Measurements from ENCODE around the gene CPAMD8. TPM values are rescaled to one million over a fixed set of nuclear protein-coding genes. Genes with fewer than 3 reads are reported as not detected.

CPAMD8 gene
- 0.34 and 2.6 TPM in 2 replicates for total RNA-seq

GRCh38 chr19:17026706-17027534 is at the start of gene CPAMD8:
Gene CPAMD8, minus strand, starts transcription at chr19:17026810. Its CDS starts 168 bp downstream, at chr19:17026642.

GRCh38 chr19:17075035-17075863 is 48.6 kb upstream of the CPAMD8 start, which contains the start of the genes HAUS8 and MYO9B:
Gene HAUS8, minus strand, starts transcription at chr19:17075452. Its CDS starts 30 bp downstream, at chr19:17075422.
Gene MYO9B, plus strand, starts transcription at chr19:17075777. Its CDS starts 25,941 bp downstream, at chr19:17101718.

DNA sequence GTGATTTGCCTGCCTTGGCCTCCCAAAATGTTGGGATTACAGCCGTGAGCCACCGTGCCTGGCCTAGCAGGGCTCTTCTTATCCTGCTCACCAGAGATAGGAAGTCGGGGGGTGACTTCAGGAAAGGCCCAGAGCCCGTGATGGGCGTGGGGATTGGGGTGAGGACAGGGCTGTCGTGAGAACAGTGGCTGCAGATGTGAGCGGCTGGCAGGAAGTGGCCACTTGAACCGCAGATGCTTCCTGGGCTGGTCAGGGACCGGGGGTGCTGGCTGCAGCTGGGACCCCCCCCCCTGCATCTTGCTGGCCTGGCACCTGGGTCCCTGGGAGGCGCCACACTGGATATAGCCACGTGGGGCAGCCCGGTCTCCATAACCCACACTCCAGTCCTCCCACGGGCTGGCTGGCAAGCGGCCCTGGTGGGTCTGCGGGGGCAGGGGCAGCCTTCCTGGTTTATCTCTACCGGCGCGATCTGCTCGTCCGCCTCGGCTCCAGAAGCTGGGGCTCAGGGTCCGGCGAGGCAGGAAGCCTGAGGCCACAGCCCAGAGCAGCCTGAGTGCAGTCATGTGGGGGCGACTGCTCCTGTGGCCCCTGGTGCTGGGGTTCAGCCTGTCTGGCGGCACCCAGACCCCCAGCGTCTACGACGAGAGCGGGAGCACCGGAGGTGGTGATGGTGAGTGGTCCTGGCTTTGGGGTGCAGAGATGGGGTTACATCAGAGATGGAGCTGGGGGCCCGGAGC is 137.8 kb downstream of the CPAMD8 start, which contains the start of gene F2RL3:
Gene F2RL3 (plus strand): TSS at position 371 of the 737 bp plus-strand sequence. CDS start 191 bp downstream, at position 562.

Other genes starting within 250 kb of the CPAMD8 start
- gene SIN3B, start 197.4 kb downstream of the CPAMD8 start, total RNA-seq = 22.6 and 62.6 TPM in 2 replicates
- gene F2RL3, start 137.8 kb downstream of the CPAMD8 start, total RNA-seq = under 0.01 TPM in 1 of 2 replicates, not detected in the other
- gene HAUS8, start 48.6 kb upstream of the CPAMD8 start, total RNA-seq = 1.7 and 2.0 TPM in 2 replicates
- 20.2 and 38.2 TPM in 2 replicates for gene MYO9B, start 49.0 kb upstream of the CPAMD8 start, total RNA-seq
- gene USE1, start 188.5 kb upstream of the CPAMD8 start, total RNA-seq = 9.6 and 12.5 TPM in 2 replicates
- gene OCEL1, start 199.4 kb upstream of the CPAMD8 start, total RNA-seq = 1.4 and 2.1 TPM in 2 replicates
- 68.0 and 99.5 TPM in 2 replicates for gene NR2F6, start 219.1 kb upstream of the CPAMD8 start, total RNA-seq
- gene USHBP1, start 237.9 kb upstream of the CPAMD8 start, total RNA-seq = not detected in 2 replicates
- gene BABAM1, start 240.6 kb upstream of the CPAMD8 start, total RNA-seq = 48.9 and 67.7 TPM in 2 replicates

Measured in nasal cavity respiratory epithelium epithelial cell of viscerocranial mucosa (primary cell).